ENCODE data around the gene ATG16L2. TPM values are rescaled to one million over a fixed set of nuclear protein-coding genes. Genes with fewer than 3 reads are reported as not detected.

The ATG16L2 gene
- total RNA-seq, 1 donor from 2014 or later = 24.5 TPM

GRCh38 chr11:72831521-72832300, 17.5 kb downstream of the ATG16L2 start:
- peaks cover 3% of the 10 kb centered on the region for H3K27me3 Mint-ChIP-seq (ENCODE audit: low read depth)
- peak overlapping the region; percentile 83 for H3K27ac Mint-ChIP-seq (ENCODE audit: unreplicated experiment)
- no peaks in the 10 kb centered on the region for H3K36me3 Mint-ChIP-seq (ENCODE audit: low read depth)
- no peaks in the 10 kb centered on the region for H3K9me3 Mint-ChIP-seq
- peaks cover 9% of the 10 kb centered on the region for H3K4me1 Mint-ChIP-seq
- TF ChIP-seq CTCF (conservative IDR thresholded peaks at IDR 0.05) = peak; percentile 97
- H3K4me3 Mint-ChIP-seq = peak overlapping the region; percentile 21
- DNase-seq (ENCODE audit: low read depth, low spot score) = peak; percentile 82

- Mint-ChIP-seq H3K27me3 (ENCODE audit: low read depth) (peaks cover 3% of the 10 kb centered on the region), H3K27ac (ENCODE audit: unreplicated experiment) (peak overlapping the region; percentile 83), H3K36me3 (ENCODE audit: low read depth) (no peaks in the 10 kb centered on the region), H3K4me1 (peaks cover 9% of the 10 kb centered on the region), H3K4me3 (no peak overlapping the region), H3K9me3 (no peaks in the 10 kb centered on the region)
- TF ChIP-seq CTCF (conservative IDR thresholded peaks at IDR 0.05) = no peak
- DNase-seq (ENCODE audit: low read depth, low spot score) = no peak
These were observed 18.3 kb downstream of the ATG16L2 start for GRCh38 chr11:72832301-72833082.

- no peak for DNase-seq (ENCODE audit: low read depth, low spot score)
- no peaks in the 10 kb centered on the region for H3K9me3 Mint-ChIP-seq
- peaks cover 3% of the 10 kb centered on the region for H3K27me3 Mint-ChIP-seq (ENCODE audit: low read depth)
- no peak overlapping the region for H3K4me3 Mint-ChIP-seq
- no peak for TF ChIP-seq CTCF (conservative IDR thresholded peaks at IDR 0.05)
- H3K36me3 Mint-ChIP-seq (ENCODE audit: low read depth) = no peaks in the 10 kb centered on the region
- H3K4me1 Mint-ChIP-seq = peaks cover 9% of the 10 kb centered on the region
- no peak overlapping the region for H3K27ac Mint-ChIP-seq (ENCODE audit: unreplicated experiment)
These were observed 19.0 kb downstream of the ATG16L2 start for GRCh38 chr11:72833083-72833733.

- Mint-ChIP-seq H3K4me3 (no peak overlapping the region), H3K9me3 (no peaks in the 10 kb centered on the region), H3K4me1 (peaks cover 9% of the 10 kb centered on the region), H3K27me3 (ENCODE audit: low read depth) (peaks cover 3% of the 10 kb centered on the region), H3K27ac (ENCODE audit: unreplicated experiment) (no peak overlapping the region), H3K36me3 (ENCODE audit: low read depth) (no peaks in the 10 kb centered on the region)
- no peak for TF ChIP-seq CTCF (conservative IDR thresholded peaks at IDR 0.05)
- no peak for DNase-seq (ENCODE audit: low read depth, low spot score)
These were observed 19.7 kb downstream of the ATG16L2 start for GRCh38 chr11:72833811-72834493.

GRCh38 chr11:72834905-72835304, 20.7 kb downstream of the ATG16L2 start:
- Mint-ChIP-seq H3K36me3 (ENCODE audit: low read depth) (peaks cover 3% of the 10 kb centered on the region), H3K27ac (ENCODE audit: unreplicated experiment) (no peak overlapping the region), H3K4me1 (peaks cover 9% of the 10 kb centered on the region), H3K9me3 (no peaks in the 10 kb centered on the region), H3K4me3 (no peak overlapping the region), H3K27me3 (ENCODE audit: low read depth) (peaks cover 3% of the 10 kb centered on the region)
- no peak for TF ChIP-seq CTCF (conservative IDR thresholded peaks at IDR 0.05)
- DNase-seq (ENCODE audit: low read depth, low spot score) = no peak

Data from neural crest cell (in vitro differentiated cells).